ENCODE results near the gene IPO4. TPM values are rescaled to one million over a fixed set of nuclear protein-coding genes. Genes with fewer than 3 reads are reported as not detected.

Gene IPO4
- total and polyA plus RNA-seq, 2 of the 13 experiments (the other 11 are each of a cell fraction or from before 2014, with no cell fraction given) = 39.0 to 179 TPM

DNA sequence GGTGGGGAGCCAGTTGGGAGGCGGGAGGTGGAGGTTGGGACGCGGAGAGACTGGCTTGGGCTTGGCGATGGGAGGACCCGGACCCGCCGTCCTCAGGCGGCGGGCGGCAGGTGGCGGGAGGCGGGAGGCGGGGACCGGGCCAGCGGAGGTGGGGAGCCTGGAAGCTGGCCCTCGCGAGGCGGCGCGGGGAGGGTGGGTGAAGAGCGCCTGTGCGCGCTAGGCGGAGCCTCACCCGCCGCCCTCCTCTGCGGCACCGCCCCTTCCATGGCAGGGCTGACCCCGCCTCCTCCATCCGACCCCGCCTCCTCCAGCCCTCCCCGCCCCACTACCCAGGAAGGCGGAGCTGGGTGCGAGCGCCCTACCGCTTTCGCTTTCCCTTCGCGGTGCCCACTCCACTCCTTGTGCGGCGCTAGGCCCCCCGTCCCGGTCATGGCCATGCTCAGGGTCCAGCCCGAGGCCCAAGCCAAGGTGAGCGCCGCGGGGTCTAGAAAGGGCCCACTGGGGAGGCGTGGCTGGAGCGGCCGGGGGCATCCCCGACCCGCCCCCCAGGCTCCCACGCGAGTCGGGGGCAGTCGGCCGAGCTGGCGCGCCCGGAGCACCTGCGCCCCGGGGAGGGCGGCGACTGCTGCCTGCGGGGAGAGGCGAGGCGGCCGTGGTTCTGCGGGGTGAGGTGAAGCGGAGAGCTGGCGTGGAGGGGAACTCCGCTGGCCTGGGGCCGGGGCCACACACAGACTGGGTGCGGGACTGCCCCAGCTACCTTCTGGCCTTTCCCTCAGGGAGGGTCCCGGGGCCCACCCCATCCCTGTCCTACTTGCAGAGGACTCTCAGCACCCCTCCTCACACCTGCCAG lies 52.6 kb downstream of the IPO4 start, which contains the start of gene PSME1 (continued):
- TF ChIP-seq MED13 (CRISPR knock-in tag; IDR thresholded peaks at IDR 0.05) (peak; percentile 82), ATM (IDR thresholded peaks at IDR 0.05; ENCODE audit: borderline replicate concordance) (no peak), ZNF564 (CRISPR knock-in tag; IDR thresholded peaks at IDR 0.05) (no peak), SIX4 (CRISPR knock-in tag; IDR thresholded peaks at IDR 0.05) (peak; percentile 50; the same call in 1 of the 2 replicates), CEBPG (CRISPR knock-in tag; IDR thresholded peaks at IDR 0.05) (peak; percentile 16; the same call in 1 of the 2 replicates), STAT5B (CRISPR knock-in tag; IDR thresholded peaks at IDR 0.05) (no peak; the same call in none of the 2 replicates), PCBP1 (IDR thresholded peaks at IDR 0.05; ENCODE audit: borderline replicate concordance, low read depth, low read length) (no peak), KAT8 (CRISPR knock-in tag; IDR thresholded peaks at IDR 0.05) (peak; percentile 89), MAF1 (CRISPR knock-in tag; IDR thresholded peaks at IDR 0.05; ENCODE audit: borderline replicate concordance) (peak; percentile 89), MLLT10 (CRISPR knock-in tag; IDR thresholded peaks at IDR 0.05) (no peak), SALL2 (CRISPR knock-in tag; IDR thresholded peaks at IDR 0.05) (peak; percentile 77; the same call in 1 of the 2 replicates), CCAR2 (optimal IDR thresholded peaks at IDR 0.05; ENCODE audit: low read depth, low read length) (no peak), HOXD1 (CRISPR knock-in tag; IDR thresholded peaks at IDR 0.05) (peak; percentile 21; the same call in 1 of the 2 replicates), MTF2 (CRISPR knock-in tag; IDR thresholded peaks at IDR 0.05; ENCODE audit: borderline replicate concordance) (no peak), PRPF4 (IDR thresholded peaks at IDR 0.05; ENCODE audit: low read depth, low read length, poor library complexity, severe bottlenecking) (no peak), CREM (IDR thresholded peaks at IDR 0.05) (no peak), CREM (CRISPR knock-in tag; IDR thresholded peaks at IDR 0.05) (no peak; the same call in 1 of the 2 replicates), ESRRA (CRISPR knock-in tag; IDR thresholded peaks at IDR 0.05; ENCODE audit: low read depth) (peak; percentile 79; the same call in 1 of the 2 replicates), RFX5 (IDR thresholded peaks at IDR 0.05; ENCODE audit: low read depth, low read length) (no peak), KDM2A (CRISPR knock-in tag; IDR thresholded peaks at IDR 0.05; ENCODE audit: borderline replicate concordance, low read depth) (peak; percentile 82)
- TF ChIP-seq, protein P1, sequence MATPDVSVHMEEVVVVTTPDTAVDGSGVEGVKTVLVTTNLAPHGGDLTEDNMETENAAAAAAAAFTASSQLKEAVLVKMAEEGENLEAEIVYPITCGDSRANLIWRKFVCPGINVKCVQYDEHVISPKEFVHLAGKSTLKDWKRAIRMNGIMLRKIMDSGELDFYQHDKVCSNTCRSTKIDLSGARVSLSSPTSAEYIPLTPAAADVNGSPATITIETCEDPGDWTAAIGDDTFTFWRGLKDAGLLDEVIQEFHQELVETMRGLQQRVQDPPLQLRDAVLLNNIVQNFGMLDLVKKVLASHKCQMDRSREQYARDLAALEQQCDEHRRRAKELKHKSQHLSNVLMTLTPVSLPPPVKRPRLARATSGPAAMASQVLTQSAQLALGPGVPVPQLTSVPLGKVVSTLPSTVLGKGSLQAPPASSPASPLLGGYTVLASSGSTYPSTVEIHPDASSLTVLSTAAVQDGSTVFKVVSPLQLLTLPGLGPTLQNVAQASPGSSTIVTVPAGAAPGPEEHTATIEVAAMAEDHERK (CRISPR knock-in tag; IDR thresholded peaks at IDR 0.05; ENCODE audit: low read depth) = peak; percentile 40; the same call in 1 of the 2 replicates
- TF ChIP-seq, protein P2, sequence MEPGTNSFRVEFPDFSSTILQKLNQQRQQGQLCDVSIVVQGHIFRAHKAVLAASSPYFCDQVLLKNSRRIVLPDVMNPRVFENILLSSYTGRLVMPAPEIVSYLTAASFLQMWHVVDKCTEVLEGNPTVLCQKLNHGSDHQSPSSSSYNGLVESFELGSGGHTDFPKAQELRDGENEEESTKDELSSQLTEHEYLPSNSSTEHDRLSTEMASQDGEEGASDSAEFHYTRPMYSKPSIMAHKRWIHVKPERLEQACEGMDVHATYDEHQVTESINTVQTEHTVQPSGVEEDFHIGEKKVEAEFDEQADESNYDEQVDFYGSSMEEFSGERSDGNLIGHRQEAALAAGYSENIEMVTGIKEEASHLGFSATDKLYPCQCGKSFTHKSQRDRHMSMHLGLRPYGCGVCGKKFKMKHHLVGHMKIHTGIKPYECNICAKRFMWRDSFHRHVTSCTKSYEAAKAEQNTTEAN (CRISPR knock-in tag; conservative IDR thresholded peaks at IDR 0.05) = peak; percentile 95
- TF ChIP-seq, protein P3, sequence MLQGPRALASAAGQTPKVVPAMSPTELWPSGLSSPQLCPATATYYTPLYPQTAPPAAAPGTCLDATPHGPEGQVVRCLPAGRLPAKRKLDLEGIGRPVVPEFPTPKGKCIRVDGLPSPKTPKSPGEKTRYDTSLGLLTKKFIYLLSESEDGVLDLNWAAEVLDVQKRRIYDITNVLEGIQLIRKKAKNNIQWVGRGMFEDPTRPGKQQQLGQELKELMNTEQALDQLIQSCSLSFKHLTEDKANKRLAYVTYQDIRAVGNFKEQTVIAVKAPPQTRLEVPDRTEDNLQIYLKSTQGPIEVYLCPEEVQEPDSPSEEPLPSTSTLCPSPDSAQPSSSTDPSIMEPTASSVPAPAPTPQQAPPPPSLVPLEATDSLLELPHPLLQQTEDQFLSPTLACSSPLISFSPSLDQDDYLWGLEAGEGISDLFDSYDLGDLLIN (CRISPR knock-in tag; IDR thresholded peaks at IDR 0.05; ENCODE audit: borderline replicate concordance) = no peak; the same call in 1 of the 2 replicates
- TF ChIP-seq, protein P4, sequence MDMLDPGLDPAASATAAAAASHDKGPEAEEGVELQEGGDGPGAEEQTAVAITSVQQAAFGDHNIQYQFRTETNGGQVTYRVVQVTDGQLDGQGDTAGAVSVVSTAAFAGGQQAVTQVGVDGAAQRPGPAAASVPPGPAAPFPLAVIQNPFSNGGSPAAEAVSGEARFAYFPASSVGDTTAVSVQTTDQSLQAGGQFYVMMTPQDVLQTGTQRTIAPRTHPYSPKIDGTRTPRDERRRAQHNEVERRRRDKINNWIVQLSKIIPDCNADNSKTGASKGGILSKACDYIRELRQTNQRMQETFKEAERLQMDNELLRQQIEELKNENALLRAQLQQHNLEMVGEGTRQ (IDR thresholded peaks at IDR 0.05; ENCODE audit: low read depth, low read length) = no peak
- TF ChIP-seq, protein P4 (CRISPR knock-in tag; IDR thresholded peaks at IDR 0.05; ENCODE audit: borderline replicate concordance) = no peak

Data from HepG2 (cell line).